SJCRH30 (cell line): ENCODE measurements around the gene CACNA1C. TPM values are rescaled to one million over a fixed set of nuclear protein-coding genes. Genes with fewer than 3 reads are reported as not detected.

Experiments
- DNase-seq, 2 experiments: peaks; one replicate each; pipeline ENCODE4 v3.0.0-alpha.2; 2015 to 2020
- H3K27ac ChIP-seq: fragments of 250-450 bp; sonication (Bioruptor Pico); 2 replicates; pipeline ENCODE4 v1.5.1; 2020; ENCODE audit warnings: mild to moderate bottlenecking, moderate library complexity
- H3K27me3 ChIP-seq: fragments of 250-450 bp; sonication (Bioruptor Pico); 2 replicates; pipeline ENCODE4 v1.5.1; 2020; ENCODE audit warnings: mild to moderate bottlenecking, moderate library complexity
- H3K36me3 ChIP-seq: fragments of 250-450 bp; sonication (Bioruptor Pico); 2 replicates; pipeline ENCODE4 v1.5.1; 2020; ENCODE audit warnings: mild to moderate bottlenecking, moderate library complexity
- H3K4me1 ChIP-seq: fragments of 250-450 bp; sonication (Bioruptor Pico); 2 replicates; pipeline ENCODE4 v1.5.1; 2020; ENCODE audit warnings: mild to moderate bottlenecking, moderate library complexity
- H3K4me3 ChIP-seq: fragments of 250-450 bp; sonication (Bioruptor Pico); 2 replicates; pipeline ENCODE4 v1.5.1; 2020; ENCODE audit warnings: mild to moderate bottlenecking, moderate library complexity
- H3K9me3 ChIP-seq: fragments of 250-450 bp; sonication (Bioruptor Pico); replicated peaks from 2 replicates; pipeline ENCODE4 v1.5.1; 2020; ENCODE audit warnings: mild to moderate bottlenecking, moderate library complexity
- total RNA-seq: library from RNA; depleted of rRNA; stranded (reverse); fragments of >200 nt; shearing (Covaris generic); gene quantifications from 2 replicates; pipeline ENCODE4 v1.2.3, GENCODE V29; 2014

CACNA1C gene
- total RNA-seq, 1 experiment from 2014 or later, result not detected

- H3K4me3 ChIP-seq, result no peak overlapping the region
- no peaks in the 10 kb centered on the region for H3K4me1 ChIP-seq
- no peaks in the 10 kb centered on the region for H3K9me3 ChIP-seq
- H3K27ac ChIP-seq, result no peak overlapping the region
- H3K36me3 ChIP-seq, result no peaks in the 10 kb centered on the region
- DNase-seq, result no peak
- peaks cover 27% of the 10 kb centered on the region for H3K27me3 ChIP-seq
Measured at GRCh38 chr12:2323532-2324255, 270.9 kb downstream of the CACNA1C start.

- Histone ChIP-seq H3K27ac (no peak overlapping the region), H3K36me3 (no peaks in the 10 kb centered on the region), H3K4me3 (no peak overlapping the region), H3K27me3 (peaks cover 32% of the 10 kb centered on the region), H3K9me3 (no peaks in the 10 kb centered on the region), H3K4me1 (no peaks in the 10 kb centered on the region)
- peak; percentile 54 to 67 for DNase-seq
Measured at GRCh38 chr12:2324387-2324786, 271.6 kb downstream of the CACNA1C start.

- H3K4me1 ChIP-seq, result no peaks in the 10 kb centered on the region
- H3K27ac ChIP-seq, result no peak overlapping the region
- H3K36me3 ChIP-seq, result no peaks in the 10 kb centered on the region
- peaks cover 33% of the 10 kb centered on the region for H3K27me3 ChIP-seq
- no peaks in the 10 kb centered on the region for H3K9me3 ChIP-seq
- no peak overlapping the region for H3K4me3 ChIP-seq
- DNase-seq, result no peak
Measured at GRCh38 chr12:2325519-2325918, 272.7 kb downstream of the CACNA1C start.

- no peak for DNase-seq
- H3K36me3 ChIP-seq, result no peaks in the 10 kb centered on the region
- no peak overlapping the region for H3K27ac ChIP-seq
- H3K4me1 ChIP-seq, result no peaks in the 10 kb centered on the region
- no peaks in the 10 kb centered on the region for H3K9me3 ChIP-seq
- H3K27me3 ChIP-seq, result peaks cover 30% of the 10 kb centered on the region
- H3K4me3 ChIP-seq, result no peak overlapping the region
Measured at GRCh38 chr12:2326470-2326869, 273.7 kb downstream of the CACNA1C start.

- Histone ChIP-seq H3K9me3 (no peaks in the 10 kb centered on the region), H3K36me3 (no peaks in the 10 kb centered on the region)
Measured at GRCh38 chr12:2328661-2329060, 275.9 kb downstream of the CACNA1C start.

GRCh38 chr12:2329661-2330210 is 276.9 kb downstream of the CACNA1C start:
- Histone ChIP-seq H3K36me3 (no peaks in the 10 kb centered on the region), H3K4me3 (no peak overlapping the region), H3K27me3 (peaks cover 14% of the 10 kb centered on the region), H3K9me3 (no peaks in the 10 kb centered on the region), H3K27ac (no peak overlapping the region), H3K4me1 (no peaks in the 10 kb centered on the region)
- peak in 1 of 2 experiments; percentile 18 for DNase-seq

More at GRCh38 chr12:2328661-2329060, 275.9 kb downstream of the CACNA1C start:
- Histone ChIP-seq H3K4me1 (no peaks in the 10 kb centered on the region), H3K4me3 (no peak overlapping the region), H3K27me3 (peaks cover 18% of the 10 kb centered on the region), H3K27ac (no peak overlapping the region)
- DNase-seq, result no peak

- no peaks in the 10 kb centered on the region for H3K36me3 ChIP-seq
- no peak overlapping the region for H3K4me3 ChIP-seq
- no peak overlapping the region for H3K27ac ChIP-seq
- peaks cover 8% of the 10 kb centered on the region for H3K4me1 ChIP-seq
- DNase-seq, result no peak
- H3K27me3 ChIP-seq, result peaks cover 6% of the 10 kb centered on the region
- H3K9me3 ChIP-seq, result no peaks in the 10 kb centered on the region
Measured at GRCh38 chr12:2332236-2332635, 279.4 kb downstream of the CACNA1C start.

- DNase-seq, result no peak
- H3K4me3 ChIP-seq, result no peak overlapping the region
- H3K4me1 ChIP-seq, result peaks cover 8% of the 10 kb centered on the region
- H3K9me3 ChIP-seq, result no peaks in the 10 kb centered on the region
- peaks cover 6% of the 10 kb centered on the region for H3K27me3 ChIP-seq
- H3K27ac ChIP-seq, result no peak overlapping the region
- no peaks in the 10 kb centered on the region for H3K36me3 ChIP-seq
Measured at GRCh38 chr12:2332947-2333346, 280.2 kb downstream of the CACNA1C start.

- Histone ChIP-seq H3K36me3 (no peaks in the 10 kb centered on the region), H3K9me3 (no peaks in the 10 kb centered on the region), H3K4me3 (no peak overlapping the region), H3K4me1 (peaks cover 8% of the 10 kb centered on the region), H3K27me3 (peaks cover 6% of the 10 kb centered on the region), H3K27ac (no peak overlapping the region)
- DNase-seq, result peak in 1 of 2 experiments; percentile 20
Measured at GRCh38 chr12:2333491-2334195, 280.9 kb downstream of the CACNA1C start.

GRCh38 chr12:2334271-2334670 is 281.5 kb downstream of the CACNA1C start:
- no peak overlapping the region for H3K4me3 ChIP-seq
- peaks cover 2% of the 10 kb centered on the region for H3K27me3 ChIP-seq
- DNase-seq, result no peak
- no peaks in the 10 kb centered on the region for H3K36me3 ChIP-seq
- no peak overlapping the region for H3K27ac ChIP-seq
- peaks cover 8% of the 10 kb centered on the region for H3K4me1 ChIP-seq
- H3K9me3 ChIP-seq, result no peaks in the 10 kb centered on the region

GRCh38 chr12:2334689-2335088 is 281.9 kb downstream of the CACNA1C start:
- H3K4me3 ChIP-seq, result no peak overlapping the region
- no peak for DNase-seq
- H3K27ac ChIP-seq, result no peak overlapping the region
- H3K27me3 ChIP-seq, result no peaks in the 10 kb centered on the region; the same call in 1 of the 2 replicates
- no peaks in the 10 kb centered on the region for H3K36me3 ChIP-seq
- H3K9me3 ChIP-seq, result no peaks in the 10 kb centered on the region
- peaks cover 8% of the 10 kb centered on the region for H3K4me1 ChIP-seq

- peaks cover 8% of the 10 kb centered on the region for H3K4me1 ChIP-seq
- no peak overlapping the region for H3K27ac ChIP-seq
- no peak overlapping the region for H3K4me3 ChIP-seq
- DNase-seq, result no peak
- H3K27me3 ChIP-seq, result no peaks in the 10 kb centered on the region; the same call in 1 of the 2 replicates
- H3K9me3 ChIP-seq, result no peaks in the 10 kb centered on the region
- H3K36me3 ChIP-seq, result no peaks in the 10 kb centered on the region
Measured at GRCh38 chr12:2335109-2335508, 282.3 kb downstream of the CACNA1C start.

GRCh38 chr12:2335513-2335912 is 282.7 kb downstream of the CACNA1C start:
- Histone ChIP-seq H3K4me1 (peaks cover 8% of the 10 kb centered on the region), H3K36me3 (no peaks in the 10 kb centered on the region)
- DNase-seq, result no peak

GRCh38 chr12:2335916-2336315 is 283.1 kb downstream of the CACNA1C start:
- no peak overlapping the region for H3K4me3 ChIP-seq
- H3K4me1 ChIP-seq, result peaks cover 8% of the 10 kb centered on the region
- no peaks in the 10 kb centered on the region; the same call in 1 of the 2 replicates for H3K27me3 ChIP-seq
- H3K27ac ChIP-seq, result no peak overlapping the region
- no peaks in the 10 kb centered on the region for H3K9me3 ChIP-seq
- DNase-seq, result no peak
- no peaks in the 10 kb centered on the region for H3K36me3 ChIP-seq

More at GRCh38 chr12:2335513-2335912, 282.7 kb downstream of the CACNA1C start:
- H3K27ac ChIP-seq, result no peak overlapping the region
- no peaks in the 10 kb centered on the region for H3K9me3 ChIP-seq
- no peak overlapping the region for H3K4me3 ChIP-seq
- no peaks in the 10 kb centered on the region; the same call in 1 of the 2 replicates for H3K27me3 ChIP-seq

- Histone ChIP-seq H3K4me3 (no peak overlapping the region), H3K9me3 (no peaks in the 10 kb centered on the region), H3K27ac (no peak overlapping the region), H3K27me3 (no peaks in the 10 kb centered on the region; the same call in 1 of the 2 replicates), H3K36me3 (no peaks in the 10 kb centered on the region), H3K4me1 (peaks cover 8% of the 10 kb centered on the region)
- peak; percentile 34 to 51 for DNase-seq
Measured at GRCh38 chr12:2336409-2336829, 283.6 kb downstream of the CACNA1C start.
